Measurements from ENCODE around the gene STK32B.

DNA sequence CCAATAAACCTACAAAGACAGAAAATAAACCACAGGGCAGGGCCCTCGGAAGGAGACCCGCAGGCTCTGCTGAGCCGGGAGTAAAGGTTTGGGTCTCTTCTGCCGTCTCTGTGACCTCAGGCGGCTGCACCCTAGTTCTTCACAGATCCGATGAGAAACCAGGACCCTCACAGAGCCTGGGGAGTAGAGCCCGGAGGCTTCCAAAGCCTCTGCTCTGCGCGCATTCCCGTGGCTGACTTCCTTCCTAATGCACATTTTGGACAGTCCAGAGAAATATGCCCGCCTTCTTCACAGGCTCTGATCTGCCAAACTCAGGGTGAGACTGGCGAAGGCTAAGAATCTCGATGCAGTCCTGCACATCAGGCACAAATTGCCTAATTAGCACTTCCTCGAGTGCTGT is 411.6 kb downstream of the STK32B start:
- TF ChIP-seq, protein P1, sequence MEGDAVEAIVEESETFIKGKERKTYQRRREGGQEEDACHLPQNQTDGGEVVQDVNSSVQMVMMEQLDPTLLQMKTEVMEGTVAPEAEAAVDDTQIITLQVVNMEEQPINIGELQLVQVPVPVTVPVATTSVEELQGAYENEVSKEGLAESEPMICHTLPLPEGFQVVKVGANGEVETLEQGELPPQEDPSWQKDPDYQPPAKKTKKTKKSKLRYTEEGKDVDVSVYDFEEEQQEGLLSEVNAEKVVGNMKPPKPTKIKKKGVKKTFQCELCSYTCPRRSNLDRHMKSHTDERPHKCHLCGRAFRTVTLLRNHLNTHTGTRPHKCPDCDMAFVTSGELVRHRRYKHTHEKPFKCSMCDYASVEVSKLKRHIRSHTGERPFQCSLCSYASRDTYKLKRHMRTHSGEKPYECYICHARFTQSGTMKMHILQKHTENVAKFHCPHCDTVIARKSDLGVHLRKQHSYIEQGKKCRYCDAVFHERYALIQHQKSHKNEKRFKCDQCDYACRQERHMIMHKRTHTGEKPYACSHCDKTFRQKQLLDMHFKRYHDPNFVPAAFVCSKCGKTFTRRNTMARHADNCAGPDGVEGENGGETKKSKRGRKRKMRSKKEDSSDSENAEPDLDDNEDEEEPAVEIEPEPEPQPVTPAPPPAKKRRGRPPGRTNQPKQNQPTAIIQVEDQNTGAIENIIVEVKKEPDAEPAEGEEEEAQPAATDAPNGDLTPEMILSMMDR (IDR thresholded peaks at IDR 0.05), result no peak
- TF ChIP-seq POLR2A (IDR thresholded peaks at IDR 0.05), result no peak

Measured in lower leg skin (tissue), 3 donors.